GM12872 (cell line): ENCODE results near the gene TRAPPC3.

Experiments
- CTCF ChIP-seq: IDR thresholded peaks from 3 replicates; pipeline ENCODE4 v1.5.1; 2011; ENCODE audit warnings: low read depth, mild to moderate bottlenecking, low read length, moderate library complexity; ENCODE audit not compliant: insufficient read depth

TRAPPC3 gene

GRCh38 chr1:36157115-36157903, 8.0 kb upstream of the TRAPPC3 start:
- no peak for TF ChIP-seq CTCF

GRCh38 chr1:36156329-36157114, 7.2 kb upstream of the TRAPPC3 start:
- no peak for TF ChIP-seq CTCF

DNA sequence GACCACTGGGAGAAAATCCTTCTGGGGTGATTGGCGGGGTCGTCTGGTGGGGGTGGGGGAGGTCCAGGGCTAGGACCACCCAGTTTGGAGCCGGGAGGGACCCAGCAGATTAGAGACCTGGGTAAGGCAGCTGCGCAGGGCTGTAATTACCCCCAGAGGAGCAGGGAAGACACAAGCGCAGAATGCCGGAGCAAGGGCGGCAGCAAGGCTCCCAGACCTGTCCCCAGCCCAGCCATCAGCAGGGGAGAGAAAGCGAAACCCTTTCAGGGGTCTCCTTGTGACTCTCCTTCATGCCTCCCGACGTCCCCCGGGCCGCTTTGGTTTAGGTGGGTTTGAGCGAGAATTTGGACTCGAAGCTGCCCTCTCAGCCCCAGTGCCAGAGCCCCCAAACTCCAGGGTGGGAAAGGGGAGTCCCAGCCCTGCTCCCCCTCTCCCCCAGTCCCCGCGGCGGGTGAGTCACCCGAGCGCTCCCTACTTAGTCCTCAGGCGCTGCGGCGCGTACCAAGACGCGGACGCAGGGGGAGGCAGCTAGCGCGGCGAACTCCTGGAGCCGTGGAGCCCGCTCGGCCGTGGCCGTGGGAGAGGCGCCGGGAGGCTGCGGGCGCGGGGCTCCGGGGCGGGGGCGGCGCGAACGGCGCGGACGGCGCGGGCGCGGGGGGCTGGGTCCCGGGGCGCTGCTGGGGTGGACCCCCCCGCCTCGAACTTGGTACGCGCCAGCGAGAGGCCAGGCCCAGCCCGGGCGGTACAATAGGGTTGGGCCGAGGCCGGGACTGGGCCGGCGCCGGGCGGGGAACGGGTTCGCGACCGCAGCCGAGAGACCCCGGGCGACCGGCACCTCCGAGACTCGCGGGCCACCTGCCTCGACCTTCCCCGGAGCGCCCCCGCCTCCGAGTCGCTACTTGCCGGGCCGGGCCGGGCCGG, 6.4 kb upstream of the TRAPPC3 start, which contains the start of gene MAP7D1:
MAP7D1 (plus strand) TSS at position 753 of the 921 bp plus-strand sequence. CDS start 258 bp downstream, outside the sequence.
- TF ChIP-seq CTCF = no peak

DNA sequence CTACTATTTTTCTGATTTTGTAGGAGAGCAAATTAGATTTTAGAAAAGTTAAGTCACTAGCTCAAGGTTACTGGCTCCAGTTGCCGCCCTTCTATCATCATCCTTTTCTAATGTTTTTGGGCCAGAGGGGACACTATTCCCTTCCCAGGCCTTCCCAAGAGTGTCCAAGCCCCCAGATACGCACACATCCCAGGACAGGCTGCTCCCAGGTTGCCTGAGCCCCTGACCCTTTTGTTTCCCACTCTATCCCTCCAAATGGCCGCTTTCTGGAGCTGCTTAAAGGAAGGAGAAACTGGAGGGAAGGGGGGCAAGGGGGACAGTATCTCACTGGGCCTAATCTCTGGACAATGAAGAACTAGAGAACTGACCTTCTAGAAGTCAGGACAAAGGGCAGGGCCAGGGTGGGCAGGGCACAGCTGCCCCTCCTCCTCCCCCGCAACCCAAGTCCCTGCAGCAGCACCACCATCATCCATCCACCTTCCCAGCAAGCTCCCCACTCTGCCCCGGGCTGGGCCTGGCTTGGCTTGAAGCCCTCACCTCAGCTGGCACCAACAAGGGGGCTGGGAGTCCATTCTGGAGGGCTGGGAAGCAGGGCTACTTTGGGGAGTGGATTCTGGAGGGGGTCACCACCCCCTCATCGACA, 5.6 kb upstream of the TRAPPC3 start:
- TF ChIP-seq CTCF = no peak

- TF ChIP-seq CTCF = no peak
Measured at GRCh38 chr1:36154335-36154734, 5.0 kb upstream of the TRAPPC3 start.

DNA sequence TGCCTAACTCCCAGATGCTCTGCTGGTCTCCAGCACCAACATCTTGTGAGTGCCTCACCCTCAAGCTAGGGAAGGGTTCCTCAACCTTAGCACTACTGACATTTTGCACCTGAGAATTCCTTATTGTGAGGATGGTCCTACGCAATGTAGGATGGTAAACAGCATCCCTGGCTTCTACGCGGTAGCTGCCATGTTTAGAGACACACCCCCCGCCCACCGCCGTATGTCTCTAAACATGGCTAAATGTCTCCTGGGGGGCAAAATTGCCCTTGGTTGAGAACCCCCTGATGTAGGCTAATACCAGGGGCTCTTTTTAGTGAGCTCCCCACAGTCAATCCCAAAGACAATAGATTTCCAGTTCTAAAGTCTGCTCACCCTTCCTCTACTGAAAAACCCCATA, 4.2 kb upstream of the TRAPPC3 start:
- TF ChIP-seq CTCF = no peak
